IPS DF 4.7 (cell line): ENCODE measurements around the gene RANBP10.

Experiments
- DNase-seq: peaks from one replicate; pipeline ENCODE4 v3.0.0-alpha.2; 2013; ENCODE audit warnings: low spot score; ENCODE audit errors: extremely low read depth

RANBP10 gene

GRCh38 chr16:67749436-67750078 lies 56.8 kb downstream of the RANBP10 start:
- no peak for DNase-seq

- no peak for DNase-seq
These were observed 57.5 kb downstream of the RANBP10 start for GRCh38 chr16:67748834-67749233.

- DNase-seq = no peak
These were observed 59.5 kb downstream of the RANBP10 start for GRCh38 chr16:67746846-67747245.

GRCh38 chr16:67741118-67741517 lies 65.2 kb downstream of the RANBP10 start:
- no peak for DNase-seq

GRCh38 chr16:67740391-67740790 lies 66.0 kb downstream of the RANBP10 start:
- DNase-seq = no peak

- DNase-seq = no peak
These were observed 69.5 kb downstream of the RANBP10 start for GRCh38 chr16:67736858-67737257.

GRCh38 chr16:67734731-67735201 lies 71.6 kb downstream of the RANBP10 start:
- DNase-seq = no peak

- DNase-seq = no peak
These were observed 72.5 kb downstream of the RANBP10 start for GRCh38 chr16:67733734-67734470.

GRCh38 chr16:67731753-67732095 lies 74.6 kb downstream of the RANBP10 start:
- no peak for DNase-seq

GRCh38 chr16:67731071-67731752 lies 75.1 kb downstream of the RANBP10 start:
- no peak for DNase-seq

- DNase-seq = no peak
These were observed 76.0 kb downstream of the RANBP10 start for GRCh38 chr16:67730326-67730725.

- no peak for DNase-seq
These were observed 76.6 kb downstream of the RANBP10 start for GRCh38 chr16:67729636-67730248.

GRCh38 chr16:67727521-67728485 lies 78.6 kb downstream of the RANBP10 start:
- no peak for DNase-seq

- no peak for DNase-seq
These were observed 80.0 kb downstream of the RANBP10 start for GRCh38 chr16:67726106-67727034.

GRCh38 chr16:67723911-67724305 lies 82.5 kb downstream of the RANBP10 start:
- DNase-seq = no peak

GRCh38 chr16:67723151-67723910 lies 83.0 kb downstream of the RANBP10 start:
- DNase-seq = no peak

- DNase-seq = no peak
These were observed 86.1 kb downstream of the RANBP10 start for GRCh38 chr16:67720236-67720635.

- DNase-seq = no peak
These were observed 86.6 kb downstream of the RANBP10 start for GRCh38 chr16:67719778-67720144.
